Thyroid gland (tissue), 4 donors: Measurements from ENCODE around the gene ABI3BP. TPM values are rescaled to one million over a fixed set of nuclear protein-coding genes. Genes with fewer than 3 reads are reported as not detected.

Experiments used
- DNase-seq, 2 donors: peaks; one replicate each; pipeline ENCODE4 v3.0.0-alpha.2; 2019
- H3K27ac ChIP-seq, 3 donors: fragments of 200-600 bp; sonication (generic); 1 replicate in 2 of 3; 2 replicates in 1 of 3; pipeline ENCODE4 v1.5.1; 2016 to 2019; ENCODE audit warnings: mild to moderate bottlenecking in 1 of 3, moderate library complexity in 1 of 3
- H3K27me3 ChIP-seq: fragments of 200-600 bp; sonication (generic); one replicate; pipeline ENCODE4 v1.5.1; 2019
- H3K36me3 ChIP-seq, 2 donors: fragments of 200-600 bp; sonication (generic); one replicate each; pipeline ENCODE4 v1.5.1; 2016 to 2019
- H3K4me1 ChIP-seq, 2 donors: fragments of 200-600 bp; sonication (generic); one replicate each; pipeline ENCODE4 v1.5.1; 2017 to 2019
- H3K4me3 ChIP-seq, 3 donors: fragments of 200-600 bp; sonication (generic); replicated peaks in 1 of 3; 1 replicate in 2 of 3; 2 replicates in 1 of 3; pipeline ENCODE4 v1.5.1; 2016; ENCODE audit warnings: mild to moderate bottlenecking in 1 of 3
- H3K9me3 ChIP-seq: fragments of 200-600 bp; sonication (generic); one replicate; pipeline ENCODE4 v1.5.1; 2017
- CTCF ChIP-seq, 6 experiments: fragments of 200-600 bp in 3 of 6; fragments of 450-650 bp in 3 of 6; sonication (generic) in 3 of 6; IDR thresholded peaks; one replicate each; pipeline ENCODE4 v1.5.1; 2016 to 2019; ENCODE audit warnings: antibody characterized with exemption in 6 of 6, mild to moderate bottlenecking in 2 of 6, inconsistent platforms in 1 of 6, moderate library complexity in 1 of 6
- POLR2A ChIP-seq, 2 donors: fragments of 450-650 bp; IDR thresholded peaks; one replicate each; pipeline ENCODE4 v1.6.1; 2017; ENCODE audit warnings: antibody characterized with exemption in 2 of 2, mild to moderate bottlenecking in 2 of 2, moderate library complexity in 1 of 2
- WGBS, 2 donors: methylation state at CpG; one replicate each; pipeline ENCODE4 v1.1.5; 2017; 5-methylcytosine and 5-hydroxymethylcytosine counted together
- intact Hi-C: fragments of 100-400 bp; cut with DNase I; formaldehyde crosslinking; loops from one replicate; pipeline ENCODE4 v1.15.1; 2023
- total RNA-seq, 4 donors: library from RNA; depleted of rRNA; stranded (reverse); fragments of >200 nt; gene quantifications; one replicate each; pipeline ENCODE4 v1.2.3, GENCODE V29; 2016

The ABI3BP gene
- total RNA-seq, 4 donors from 2014 or later = 68.7 to 133 (median 96.8) TPM

GRCh38 chr3:100779480-100779879, 213.7 kb downstream of the ABI3BP start:
- no peak for DNase-seq
- H3K4me1 ChIP-seq = peaks cover 5 to 18% of the 10 kb centered on the region in 2 donors
- intact Hi-C loops = no loop called here
- no peak overlapping the region for H3K4me3 ChIP-seq
- no peaks in the 10 kb centered on the region for H3K27me3 ChIP-seq
- H3K9me3 ChIP-seq = no peaks in the 10 kb centered on the region
- no peak for TF ChIP-seq POLR2A (IDR thresholded peaks at IDR 0.05)
- no peak for TF ChIP-seq CTCF (IDR thresholded peaks at IDR 0.05)
- H3K27ac ChIP-seq = no peak overlapping the region
- H3K36me3 ChIP-seq = no peaks in the 10 kb centered on the region

GRCh38 chr3:100777271-100777670, 215.9 kb downstream of the ABI3BP start:
- Histone ChIP-seq H3K9me3 (no peaks in the 10 kb centered on the region), H3K4me3 (no peak overlapping the region), H3K36me3 (no peaks in the 10 kb centered on the region), H3K27ac (no peak overlapping the region), H3K4me1 (peaks cover 4 to 5% of the 10 kb centered on the region in 2 donors), H3K27me3 (no peaks in the 10 kb centered on the region)
- intact Hi-C loops = no loop called here
- DNase-seq = no peak
- TF ChIP-seq POLR2A (IDR thresholded peaks at IDR 0.05) (no peak), CTCF (IDR thresholded peaks at IDR 0.05) (no peak)

- no peaks in the 10 kb centered on the region for H3K36me3 ChIP-seq
- intact Hi-C loops = no loop called here
These were observed 216.5 kb downstream of the ABI3BP start for GRCh38 chr3:100776746-100777145.

GRCh38 chr3:100776097-100776729, 217.0 kb downstream of the ABI3BP start:
- Histone ChIP-seq H3K36me3 (no peaks in the 10 kb centered on the region), H3K27ac (no peak overlapping the region), H3K27me3 (no peaks in the 10 kb centered on the region), H3K9me3 (no peaks in the 10 kb centered on the region), H3K4me3 (no peak overlapping the region), H3K4me1 (no peaks in the 10 kb centered on the region)
- WGBS, 2 donors = 85 to 95% methylated on average over 2 of the region's 2 CpGs
- no peak for TF ChIP-seq CTCF (IDR thresholded peaks at IDR 0.05)
- TF ChIP-seq POLR2A (IDR thresholded peaks at IDR 0.05) = no peak
- no peak for DNase-seq
- intact Hi-C loops = no loop called here

More at GRCh38 chr3:100776746-100777145, 216.5 kb downstream of the ABI3BP start:
- TF ChIP-seq CTCF (IDR thresholded peaks at IDR 0.05) (no peak), POLR2A (IDR thresholded peaks at IDR 0.05) (no peak)
- Histone ChIP-seq H3K9me3 (no peaks in the 10 kb centered on the region), H3K4me3 (no peak overlapping the region), H3K4me1 (peaks cover 0 to under 1% of the 10 kb centered on the region in 2 donors), H3K27ac (no peak overlapping the region), H3K27me3 (no peaks in the 10 kb centered on the region)
- no peak for DNase-seq
- 83 to 94% methylated on average over 2 of the region's 2 CpGs for WGBS, 2 donors

- intact Hi-C loops = no loop called here
- no peak for DNase-seq
- no peaks in the 10 kb centered on the region for H3K36me3 ChIP-seq
These were observed 217.6 kb downstream of the ABI3BP start for GRCh38 chr3:100775669-100776068.

More at GRCh38 chr3:100775669-100776068, 217.6 kb downstream of the ABI3BP start:
- H3K27ac ChIP-seq = no peak overlapping the region
- no peaks in the 10 kb centered on the region for H3K27me3 ChIP-seq
- no peaks in the 10 kb centered on the region for H3K9me3 ChIP-seq
- TF ChIP-seq CTCF (IDR thresholded peaks at IDR 0.05) (no peak), POLR2A (IDR thresholded peaks at IDR 0.05) (no peak)
- H3K4me1 ChIP-seq = no peaks in the 10 kb centered on the region
- H3K4me3 ChIP-seq = no peak overlapping the region
